GM19238 (cell line): ENCODE measurements around the gene CCNK.

ENCODE experiments used
- DNase-seq: peaks from one replicate; pipeline ENCODE4 v3.0.0; 2011; ENCODE audit warnings: low spot score; ENCODE audit not compliant: insufficient read length

Gene CCNK

DNA sequence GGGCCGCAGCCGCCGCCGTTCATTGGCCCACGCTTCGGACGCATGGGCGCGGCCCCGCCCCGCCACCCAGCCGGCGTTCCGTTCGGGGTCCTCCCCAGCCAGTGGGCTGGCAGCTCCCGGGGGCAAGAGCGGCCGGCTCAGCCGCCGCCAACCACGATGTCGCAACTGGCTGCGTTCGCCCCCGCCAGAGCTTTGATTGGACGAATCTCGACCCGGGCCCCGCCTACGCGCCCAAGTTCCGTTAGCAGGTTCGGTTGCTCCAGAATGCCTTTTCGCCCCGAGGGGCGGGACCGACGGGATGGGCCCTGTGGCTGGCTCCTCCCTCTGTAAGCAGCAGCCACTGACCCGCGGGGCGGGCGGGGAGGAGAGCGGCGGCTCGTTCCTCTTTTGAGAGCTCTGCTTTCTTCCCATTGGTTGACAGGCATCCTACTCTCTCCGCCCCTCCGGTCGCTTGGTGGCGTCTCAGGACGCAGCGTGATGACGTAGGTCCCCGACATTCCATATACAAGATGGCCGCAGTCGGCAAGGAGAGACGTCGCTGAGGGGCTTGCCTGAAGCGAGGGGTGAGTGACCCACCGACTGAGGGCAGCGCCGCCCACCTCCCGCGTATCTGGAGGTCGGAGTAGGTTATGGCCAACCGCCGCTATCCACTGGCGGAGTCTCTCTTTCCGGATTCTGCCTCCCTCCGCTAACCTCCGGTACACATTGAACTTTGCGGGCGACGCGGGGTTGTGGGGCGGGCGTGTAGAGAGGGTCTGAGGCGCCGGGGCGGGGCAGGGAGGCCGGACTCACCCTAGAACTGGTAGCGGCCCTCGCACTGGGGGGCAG lies at the start of gene CCNK:
Gene CCNK (plus strand): TSS at position 493 of the 828 bp plus-strand sequence. CDS start 11,269 bp downstream, outside the sequence.
- DNase-seq = peak; percentile 97

DNA sequence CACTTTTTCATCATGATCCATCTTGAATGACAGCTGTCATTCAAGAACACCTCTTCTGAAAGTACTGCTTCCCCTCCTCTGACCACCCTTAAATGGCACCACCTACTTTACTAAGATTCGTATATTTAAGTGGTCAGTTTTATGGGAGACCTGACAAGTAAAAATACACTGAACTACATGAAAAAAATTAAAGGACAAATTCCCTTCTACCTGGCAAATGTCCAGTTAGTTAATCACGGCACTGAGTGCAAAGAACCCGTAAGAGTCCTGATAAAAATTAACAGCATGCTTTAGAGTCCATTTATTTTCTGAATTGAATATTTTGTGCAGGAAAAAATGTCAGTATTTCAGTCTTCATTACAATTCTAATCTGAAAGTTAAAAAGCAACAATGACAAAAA lies 49.2 kb upstream of the CCNK start:
- no peak for DNase-seq

DNA sequence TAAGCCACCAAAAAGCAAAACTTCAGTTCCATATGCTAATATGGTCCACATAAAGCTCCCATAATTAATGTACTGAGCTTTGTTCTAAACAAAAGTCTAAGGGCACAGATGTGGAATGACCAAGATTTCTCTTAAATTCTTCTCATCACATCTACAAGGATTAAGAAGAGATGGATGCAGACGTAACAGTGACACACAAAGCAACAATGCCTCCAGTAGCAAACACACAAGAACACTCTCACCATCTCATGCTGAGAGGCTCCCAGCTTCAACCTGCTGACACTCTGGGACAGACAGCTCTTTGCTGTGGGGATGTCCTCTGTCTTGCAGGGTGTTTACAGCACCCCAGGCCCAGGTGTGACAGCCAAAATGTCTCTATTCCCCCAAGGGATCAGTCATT lies 48.7 kb upstream of the CCNK start:
- no peak for DNase-seq

DNA sequence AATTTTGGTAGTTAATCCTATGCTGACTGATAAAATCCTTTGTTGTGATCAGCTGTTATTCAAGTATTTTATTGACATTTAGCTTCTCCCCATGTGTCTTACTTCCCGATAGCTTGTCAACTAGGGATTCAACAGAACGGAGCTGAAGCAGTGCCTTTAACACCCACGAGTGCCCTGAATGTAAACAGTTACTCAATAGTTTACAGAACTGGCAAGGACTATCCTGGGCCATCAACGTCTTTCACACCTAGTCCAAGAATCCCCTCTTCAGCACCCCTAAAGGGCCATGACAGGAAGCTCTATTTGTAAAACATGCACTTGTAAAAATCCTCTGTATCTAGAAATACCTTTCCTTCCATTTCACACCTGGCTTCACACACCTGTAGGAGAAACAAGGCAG lies 45.9 kb upstream of the CCNK start:
- DNase-seq = no peak

DNA sequence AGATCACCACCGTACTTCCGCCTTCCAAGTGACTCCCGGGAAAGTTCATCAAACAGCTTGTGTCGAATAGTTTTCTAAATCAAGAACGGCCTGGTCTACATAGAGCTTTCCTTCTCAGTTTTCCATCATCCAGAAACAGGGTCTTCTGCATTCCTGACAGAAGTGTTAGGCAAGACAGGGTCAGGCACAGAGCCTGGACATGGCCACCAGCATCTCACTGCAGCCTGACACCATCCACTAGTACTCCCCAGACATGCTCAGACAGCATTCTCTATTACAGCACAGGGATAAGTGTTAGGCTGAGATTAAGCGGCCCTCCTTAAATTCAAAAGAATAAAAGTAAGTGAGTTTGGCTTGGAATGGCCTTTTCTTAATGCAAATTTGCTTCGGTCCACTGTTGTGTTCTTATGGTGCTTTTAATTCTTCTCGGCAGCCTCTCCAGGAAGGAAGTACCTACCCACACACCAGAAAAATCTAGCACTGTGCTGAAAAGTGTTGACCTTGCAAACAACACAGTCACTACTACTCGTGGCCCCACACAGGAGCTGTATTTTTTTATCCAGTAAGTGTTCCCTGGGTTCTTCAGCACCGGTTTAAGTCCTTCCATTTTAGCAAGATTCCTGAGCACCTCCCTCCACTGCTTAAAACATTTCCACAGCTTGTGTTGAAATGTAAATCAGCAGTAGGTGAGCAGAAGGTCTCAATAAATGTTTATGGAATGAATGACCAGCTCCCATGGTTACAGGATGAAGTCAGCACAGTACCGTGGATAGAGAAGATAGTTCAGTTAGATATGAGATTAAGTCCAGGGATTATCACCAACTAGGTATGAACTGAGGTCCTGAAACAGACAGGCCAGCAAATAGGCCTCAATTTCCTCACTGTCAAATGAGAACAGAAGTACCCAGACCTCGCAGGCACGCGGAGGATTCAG lies 44.7 kb upstream of the CCNK start:
- DNase-seq = no peak

DNA sequence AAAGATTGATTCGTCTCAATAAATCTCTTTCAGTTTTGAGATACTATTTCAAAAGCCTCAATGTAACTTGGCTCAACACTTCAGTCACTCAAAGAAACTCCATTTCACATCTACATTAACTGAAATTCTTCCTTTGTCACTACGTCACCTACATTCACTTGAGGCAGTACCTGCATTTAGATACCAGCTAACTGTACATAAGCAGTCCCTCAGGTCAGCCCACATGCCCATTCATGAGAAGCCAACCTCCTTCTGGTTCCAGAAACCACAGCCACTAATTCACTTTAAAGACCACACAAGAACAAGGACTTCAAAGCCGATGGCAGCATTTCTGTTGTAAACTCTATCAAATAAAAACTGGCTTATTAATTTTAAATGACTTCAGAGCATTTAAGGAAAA lies 43.5 kb upstream of the CCNK start:
- no peak for DNase-seq

DNA sequence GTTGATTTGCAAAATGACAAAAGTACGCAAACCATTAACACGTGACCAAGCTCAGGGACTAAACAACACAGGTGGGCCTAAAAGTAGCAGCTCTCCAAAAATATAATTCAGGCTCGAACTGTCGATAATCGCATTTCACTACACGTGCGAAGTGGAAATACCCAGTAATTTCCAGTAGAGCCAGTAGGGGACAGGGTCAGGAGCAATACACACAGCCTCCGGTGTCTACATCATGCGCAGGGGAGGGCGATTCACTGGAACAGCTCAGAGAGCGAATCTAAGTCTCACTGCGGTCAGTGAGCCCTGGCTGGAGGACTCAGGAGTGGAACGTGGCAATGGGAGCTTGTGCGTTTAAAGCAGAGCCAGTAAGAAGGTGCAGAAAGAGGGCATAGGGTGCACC lies 40.9 kb upstream of the CCNK start:
- DNase-seq = no peak

DNA sequence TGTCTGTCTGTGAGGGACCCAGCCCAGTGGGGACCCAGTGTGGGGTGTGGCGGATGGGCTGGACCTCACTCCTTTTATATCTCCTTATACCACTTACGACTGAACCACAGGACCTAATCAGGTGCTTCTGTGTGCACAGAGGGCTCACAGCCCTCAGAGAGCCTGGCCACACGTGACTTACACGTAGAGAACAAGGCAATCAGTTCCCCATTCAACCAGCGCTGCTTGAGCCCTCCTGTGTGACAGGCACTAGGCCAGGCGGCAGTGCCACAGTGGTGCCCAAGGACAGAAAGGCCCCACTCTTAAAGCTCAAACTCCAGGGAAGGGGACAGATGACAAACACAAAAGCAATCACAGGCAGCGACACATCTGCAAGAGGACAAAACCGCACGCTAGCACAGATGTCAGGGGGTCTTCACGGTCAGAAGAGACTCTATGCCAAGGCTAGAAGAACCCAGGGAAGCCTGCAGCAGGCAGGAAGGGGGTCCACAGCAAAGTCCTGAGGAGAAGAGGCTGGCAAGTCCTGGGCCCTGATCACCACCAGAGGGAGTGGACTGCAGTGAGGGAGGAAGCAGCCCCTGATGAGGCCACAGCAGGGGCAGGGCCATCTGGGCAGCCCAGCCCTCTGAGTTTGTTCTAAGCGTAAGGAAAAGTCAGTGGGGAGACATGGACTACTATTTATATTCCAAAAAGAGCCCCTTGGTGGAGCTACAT lies 39.9 kb upstream of the CCNK start:
- DNase-seq = no peak

DNA sequence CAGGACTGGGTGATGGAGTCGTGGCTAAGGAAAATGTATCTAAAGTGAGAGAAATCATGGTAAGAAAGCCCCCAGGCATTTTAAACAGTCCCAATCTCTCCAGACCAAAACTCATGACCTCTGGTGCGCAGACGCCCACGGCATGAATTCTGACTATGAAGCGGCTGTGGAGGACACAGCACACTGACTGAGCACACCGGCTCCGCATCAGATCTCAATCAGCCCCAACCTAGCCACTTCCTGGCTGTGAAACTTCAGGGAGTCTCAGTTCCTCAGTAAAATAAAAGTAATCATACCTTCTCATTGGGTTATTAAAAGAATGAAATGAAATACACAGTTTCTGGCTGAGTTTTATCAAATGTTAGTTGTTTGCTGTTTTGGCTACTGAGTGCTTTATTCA lies 39.3 kb upstream of the CCNK start:
- DNase-seq = no peak

DNA sequence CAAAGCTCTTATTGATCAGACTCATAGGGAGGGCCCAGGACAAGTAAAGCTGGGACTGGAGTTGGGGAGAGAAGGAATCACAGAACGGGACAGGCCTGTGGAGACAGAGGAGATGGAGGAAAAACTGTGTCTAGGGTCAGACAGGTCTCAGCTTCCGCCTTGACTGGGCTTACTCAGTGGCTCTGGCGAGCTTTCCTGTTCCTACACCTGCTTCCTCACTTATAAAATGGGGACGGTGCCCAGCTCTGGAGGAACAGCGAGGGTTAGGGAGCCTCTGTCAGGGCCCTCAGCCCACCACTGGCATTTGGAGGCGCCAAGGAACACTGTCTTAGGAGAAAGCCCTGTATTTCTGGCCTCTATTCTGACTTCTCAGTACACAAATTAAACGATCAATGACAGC lies 35.3 kb upstream of the CCNK start:
- DNase-seq = no peak

DNA sequence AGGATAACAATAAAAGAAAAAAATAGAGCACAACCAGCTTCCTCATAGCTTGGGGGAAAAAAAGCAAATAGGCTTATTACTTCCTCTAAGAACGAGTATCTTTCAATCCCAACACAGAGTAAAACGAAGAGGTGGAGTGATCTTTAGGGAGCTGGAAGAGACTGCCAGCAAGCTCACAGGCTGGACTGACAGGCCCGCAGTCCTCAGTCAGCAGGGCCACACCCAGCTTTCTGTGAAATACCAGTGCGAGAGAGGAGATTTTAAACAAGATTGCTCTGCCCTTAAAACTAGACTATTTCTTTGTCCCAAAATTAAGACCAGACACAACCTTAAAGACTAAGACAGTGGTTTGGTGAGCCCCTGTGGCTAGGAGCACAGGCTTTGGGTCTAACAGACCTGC lies 33.5 kb upstream of the CCNK start:
- no peak for DNase-seq

DNA sequence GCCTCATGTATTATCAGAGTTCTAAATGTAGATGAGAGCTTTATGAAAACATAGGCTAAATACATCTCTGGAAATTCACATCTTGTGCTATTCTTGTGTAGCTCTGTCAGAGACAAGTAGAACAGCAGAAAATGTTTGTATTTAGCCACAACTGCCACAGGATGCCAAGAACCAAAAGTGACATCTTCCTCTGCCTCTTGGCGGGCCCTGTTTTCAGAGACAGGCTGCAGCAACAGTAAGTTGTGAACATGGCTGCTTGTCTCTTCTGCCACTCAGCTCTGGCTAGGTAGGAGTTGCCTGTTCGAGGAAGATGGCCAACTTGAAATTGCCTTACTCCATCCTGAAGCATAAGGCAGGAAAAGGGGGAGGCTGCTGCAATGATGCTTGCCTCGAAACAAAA lies 30.9 kb upstream of the CCNK start:
- DNase-seq = no peak

DNA sequence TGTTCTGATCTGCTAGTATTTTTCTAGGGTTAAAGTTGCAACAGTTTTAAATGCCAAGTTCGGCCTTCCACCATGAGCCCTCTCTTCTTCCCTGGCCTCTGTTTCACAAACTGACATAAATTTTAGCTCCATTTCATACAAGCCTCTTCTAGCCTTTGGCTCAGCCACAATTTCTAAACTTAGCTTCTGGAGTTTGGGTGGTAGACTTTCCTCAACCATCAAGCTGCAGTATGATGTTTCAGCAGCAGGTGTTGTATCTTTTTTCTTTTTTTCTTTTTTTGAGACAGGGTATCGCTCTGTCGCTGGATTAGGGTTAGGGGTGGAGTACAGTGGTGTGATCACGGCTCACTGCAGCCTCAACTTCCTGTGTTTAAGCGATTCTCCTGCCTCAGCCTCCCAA lies 30.0 kb upstream of the CCNK start:
- DNase-seq = no peak

DNA sequence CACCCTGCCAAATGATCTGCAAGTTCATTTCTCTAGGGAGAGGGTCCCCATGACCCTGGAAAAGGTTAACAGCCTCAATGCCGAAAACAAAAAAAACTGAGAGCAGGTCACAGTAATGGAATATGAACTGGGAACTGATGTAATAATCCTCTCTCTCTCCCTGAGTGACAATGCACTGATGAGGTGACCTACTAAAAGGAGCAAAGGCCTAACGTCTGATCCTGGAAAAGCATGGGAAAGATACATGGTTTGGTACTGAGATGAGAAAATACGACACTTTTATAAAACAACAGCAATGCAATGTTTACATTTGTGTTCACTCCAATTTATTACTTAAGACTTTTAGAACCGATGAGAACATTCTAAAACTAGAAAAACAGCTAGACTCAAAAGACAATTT lies 28.2 kb upstream of the CCNK start:
- DNase-seq = no peak

DNA sequence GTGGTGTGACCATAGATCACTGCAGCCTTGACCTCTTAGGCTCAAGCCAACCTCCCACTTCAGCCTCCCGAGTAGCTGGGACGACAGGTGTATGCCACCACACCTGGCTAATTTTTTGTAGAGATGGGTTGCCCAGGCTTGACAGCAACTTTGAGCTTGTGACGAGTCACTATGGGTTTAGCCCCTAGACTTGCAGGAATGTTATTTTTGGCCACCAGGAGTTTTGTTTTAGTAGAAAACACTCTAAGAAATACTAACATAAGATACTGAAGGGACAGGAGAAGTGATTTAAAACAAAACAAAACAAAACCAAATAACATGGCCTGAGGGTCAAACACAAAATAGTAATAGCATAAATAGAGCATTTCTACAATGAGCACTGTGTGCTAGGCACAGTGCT lies 27.0 kb upstream of the CCNK start:
- no peak for DNase-seq

DNA sequence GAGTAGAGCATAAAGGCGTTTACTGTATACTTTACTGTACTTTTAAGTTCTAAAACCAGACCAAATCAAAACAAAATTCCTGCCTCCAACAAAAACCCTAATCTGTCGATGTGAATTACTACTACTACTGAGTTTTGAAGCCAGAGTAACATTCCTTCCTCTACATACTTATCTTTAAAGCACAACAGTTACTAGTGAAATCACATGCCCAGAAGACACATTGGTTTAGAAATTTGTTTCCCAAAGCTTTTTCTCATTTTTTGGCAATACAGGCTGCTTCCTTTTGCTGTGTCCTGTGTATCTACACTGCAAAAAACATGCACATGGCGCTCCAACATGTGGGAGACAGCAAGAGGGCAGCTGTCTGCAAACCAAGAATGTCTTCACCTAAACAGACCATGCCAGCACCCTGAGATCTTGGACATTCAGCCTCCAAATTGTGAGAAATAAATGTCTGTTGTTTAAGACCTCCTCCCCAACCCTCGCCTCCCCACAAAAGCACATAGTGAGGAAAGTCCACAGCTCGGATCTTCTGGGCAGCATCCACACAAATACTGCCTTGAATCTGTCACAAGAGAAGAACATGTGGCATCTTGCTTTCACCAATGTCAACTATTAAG lies 21.6 kb upstream of the CCNK start:
- no peak for DNase-seq

DNA sequence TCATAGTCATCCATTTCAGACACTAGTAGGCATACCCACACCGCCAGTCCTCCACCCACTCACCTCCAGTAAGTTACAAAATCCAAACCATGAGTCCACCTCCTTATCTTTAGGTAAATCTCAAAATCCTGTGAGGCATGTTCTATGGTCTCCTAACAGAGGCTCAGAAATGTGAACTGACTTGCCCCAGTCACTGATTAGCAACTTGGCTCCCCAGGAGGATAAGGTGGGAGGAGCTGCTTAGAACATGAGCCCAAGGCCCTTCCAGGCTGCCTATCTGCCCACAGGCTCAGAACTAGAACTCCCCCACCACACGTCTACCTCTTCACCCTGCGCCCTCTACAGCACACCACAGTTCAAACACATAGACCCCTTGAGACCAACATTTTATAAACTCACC lies 20.4 kb upstream of the CCNK start:
- DNase-seq = no peak

DNA sequence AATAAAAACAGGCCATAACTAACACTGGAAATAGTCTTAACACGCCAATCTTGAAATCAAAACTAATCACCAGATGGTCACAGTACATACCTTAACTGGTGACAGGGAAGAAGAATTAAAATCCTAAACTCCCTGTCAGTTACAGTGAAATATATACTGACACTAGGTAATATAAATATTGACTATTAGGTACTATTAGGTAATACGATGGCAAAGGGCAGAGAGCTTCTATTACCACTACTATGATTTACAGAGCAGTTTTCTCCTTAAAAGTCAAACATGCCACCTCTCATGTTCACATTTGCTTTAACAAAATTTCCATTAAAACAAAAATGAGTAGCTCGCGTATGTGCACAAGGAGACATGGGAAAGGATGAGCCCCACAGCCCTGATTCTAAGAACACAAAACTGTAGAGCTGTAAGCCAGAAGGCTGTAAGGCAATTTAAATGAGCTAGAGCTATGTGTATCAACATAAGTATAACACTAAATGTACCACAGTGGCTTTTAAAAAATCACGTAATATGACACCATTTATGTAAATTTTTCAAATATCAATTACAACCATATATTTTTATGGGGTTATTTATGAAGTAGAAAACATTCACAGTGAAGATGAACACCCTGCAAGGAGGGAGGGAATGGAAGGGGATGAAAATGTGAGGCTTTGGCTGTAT lies 19.7 kb upstream of the CCNK start:
- no peak for DNase-seq

DNA sequence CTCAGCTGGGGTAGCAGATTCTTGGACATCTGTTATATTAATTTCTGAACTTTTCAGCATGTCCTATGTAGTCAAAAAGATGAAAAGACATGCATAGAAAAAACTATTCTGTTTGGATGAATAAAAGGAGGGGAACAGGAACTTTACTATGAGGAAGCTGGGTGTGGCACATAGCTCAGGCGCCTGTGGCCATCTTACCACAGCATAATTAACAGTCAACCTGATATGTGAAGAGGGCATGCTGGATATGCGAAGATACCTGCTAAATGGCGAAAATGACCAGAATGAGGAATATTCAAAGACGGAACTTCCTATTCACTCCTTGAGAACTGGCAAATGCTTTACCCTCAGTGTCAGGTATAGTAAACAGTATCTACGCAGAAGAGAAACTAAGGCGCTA lies 19.0 kb upstream of the CCNK start:
- no peak for DNase-seq

DNA sequence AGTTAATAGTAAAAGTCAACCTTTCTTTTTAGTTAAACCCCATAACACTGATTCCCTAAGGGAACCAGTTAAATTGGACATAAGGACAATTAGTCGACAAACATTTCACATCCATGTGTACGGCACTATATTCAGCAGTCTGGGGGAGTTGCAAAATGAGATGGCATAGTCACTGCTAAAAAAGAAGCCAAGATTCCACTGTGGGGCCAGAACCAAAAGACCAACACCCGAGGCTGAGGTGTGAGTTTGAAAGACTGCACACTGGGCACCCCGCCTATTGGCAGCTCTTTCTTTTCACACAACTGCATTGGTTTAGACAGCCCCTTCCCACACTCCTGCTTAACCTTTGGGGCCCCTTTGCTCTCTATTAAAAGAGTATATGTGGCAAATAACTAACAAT lies 17.2 kb upstream of the CCNK start:
- no peak for DNase-seq

DNA sequence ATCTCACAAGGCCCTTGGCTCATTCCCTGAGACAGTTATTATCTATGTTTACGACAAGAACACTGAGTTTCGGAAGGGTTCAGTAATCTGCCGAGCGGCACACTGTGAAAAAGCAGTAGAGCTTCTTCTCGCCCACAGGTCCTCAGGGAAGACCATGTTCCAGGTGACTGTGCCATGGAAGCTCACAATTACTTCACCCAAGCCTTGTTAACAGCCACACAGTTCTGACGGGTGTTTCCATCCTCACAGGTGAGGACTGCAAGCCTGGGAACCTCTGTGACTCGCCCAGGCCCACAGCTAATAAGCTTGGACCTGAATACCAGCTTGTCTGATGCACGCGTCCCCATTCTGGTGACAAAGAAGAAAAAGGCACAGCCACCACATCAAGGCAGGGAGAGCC lies 15.9 kb upstream of the CCNK start:
- DNase-seq = no peak
